K562 (cell line): ENCODE results near the gene TACC3. TPM values are rescaled to one million over a fixed set of nuclear protein-coding genes. Genes with fewer than 3 reads are reported as not detected.

Experiments used
- ATAC-seq: fragments of 200-7000 bp; cut with Tn5 transposase; 3 replicates; pipeline ENCODE4 v1.9.1; 2020; ENCODE audit warnings: moderate library complexity
- BruUV-seq: library from RNA; stranded (reverse); fragments of 400-500 nt; replicated peaks from 2 replicates; lab custom pipeline; 2021; lab: Mats Ljungman, UMichigan
- CTCF ChIA-PET: fragments of 300-600 bp; formaldehyde crosslinking; extraction: SDS; loops from one replicate; lab custom pipeline; 2021; ENCODE audit warnings: low intra/inter-chr PET ratio; lab: Yijun Ruan, JAX
- POLR2A ChIA-PET: fragments of 300-600, 350-650 bp; sonication (Branson Sonifier 250); formaldehyde crosslinking; extraction: SDS; loops from one replicate; lab custom pipeline; 2021; ENCODE audit warnings: antibody characterized with exemption, inconsistent platforms; lab: Yijun Ruan, JAX
- DNase-seq, 4 experiments: peaks; one replicate each; pipeline versions ENCODE4 v3.0.0 to v3.0.0-alpha.2; 2011 to 2018; ENCODE audit warnings: low spot score in 3 of 4, mixed read lengths in 3 of 4; ENCODE audit errors: extremely low read depth in 1 of 4
- FAIRE-seq: peaks from 2 replicates; lab custom pipeline; 2011; peaks lifted over from hg19 to GRCh38; lab: Jason Lieb, UNC
- H2AFZ ChIP-seq: 2 replicates; pipeline ENCODE4 v1.6.0; 2011; ENCODE audit warnings: low read depth, low read length, control low read depth, inconsistent platforms
- H3K27ac ChIP-seq: fragments of 200-600 bp; 3 replicates; pipeline ENCODE4 v1.8.0; 2011; ENCODE audit warnings: low read depth, mild to moderate bottlenecking, control low read depth, inconsistent platforms, low read length, moderate library complexity, mixed read lengths; ENCODE audit errors: extremely low read depth
- H3K27me3 ChIP-seq, 2 experiments: fragments of 300-600 bp in 1 of 2; 2 replicates in 1 of 2; 3 replicates in 1 of 2; pipeline versions ENCODE4 v1.6.0 to v1.8.0; 2011; ENCODE audit warnings: inconsistent platforms in 2 of 2, low read length in 2 of 2, mild to moderate bottlenecking in 1 of 2, mixed read lengths in 1 of 2, moderate library complexity in 1 of 2; ENCODE audit not compliant: control insufficient read depth in 2 of 2, insufficient read depth in 2 of 2
- H3K36me3 ChIP-seq: fragments of 300-600 bp; 3 replicates; pipeline ENCODE4 v1.8.0; 2011; ENCODE audit warnings: mild to moderate bottlenecking, low read length, inconsistent platforms; ENCODE audit not compliant: control insufficient read depth, insufficient read depth
- H3K4me1 ChIP-seq, 2 experiments: fragments of 200-600 bp in 1 of 2; replicated peaks in 1 of 2; 2 replicates in 1 of 2; 3 replicates in 1 of 2; pipeline versions ENCODE4 v1.5.1 to v1.8.0; 2011; ENCODE audit warnings: inconsistent platforms in 2 of 2, low read length in 2 of 2, mild to moderate bottlenecking in 1 of 2, mixed read lengths in 1 of 2, moderate library complexity in 1 of 2; ENCODE audit not compliant: control insufficient read depth in 2 of 2, insufficient read depth in 2 of 2
- H3K4me2 ChIP-seq: 2 replicates; pipeline ENCODE4 v1.6.1; 2011; ENCODE audit warnings: low read length, control low read depth, inconsistent platforms, mixed read lengths; ENCODE audit not compliant: insufficient read depth
- H3K4me3 ChIP-seq: fragments of 200-600 bp; sonication (generic), shearing (Covaris generic); 2 replicates; pipeline ENCODE4 v1.5.1; 2016; ENCODE audit warnings: control low read depth, inconsistent platforms
- H3K79me2 ChIP-seq: fragments of 200-600 bp; 3 replicates; pipeline ENCODE4 v1.8.0; 2011; ENCODE audit warnings: low read length, inconsistent platforms; ENCODE audit not compliant: control insufficient read depth, insufficient read depth
- H3K9ac ChIP-seq, 2 experiments: 2 replicates each; pipeline versions ENCODE4 v1.6.0 to v1.6.1; 2011; ENCODE audit warnings: low read depth in 2 of 2, low read length in 2 of 2, control low read depth in 1 of 2, inconsistent platforms in 1 of 2, mild to moderate bottlenecking in 1 of 2, mixed read lengths in 1 of 2; ENCODE audit not compliant: insufficient read depth in 1 of 2
- H3K9me1 ChIP-seq: one replicate; pipeline ENCODE4 v1.6.0; 2011; ENCODE audit warnings: inconsistent platforms, mild to moderate bottlenecking, low read length, moderate library complexity; ENCODE audit not compliant: control insufficient read depth, insufficient read depth
- H3K9me3 ChIP-seq: replicated peaks from 2 replicates; pipeline ENCODE4 v1.5.1; 2011; ENCODE audit warnings: low read depth, low read length, inconsistent platforms; ENCODE audit not compliant: control insufficient read depth, insufficient read depth
- H4K20me1 ChIP-seq: replicated peaks from 2 replicates; pipeline ENCODE4 v1.6.1; 2011; ENCODE audit warnings: low read length, inconsistent platforms, mixed read lengths; ENCODE audit not compliant: control insufficient read depth, insufficient read depth
- BHLHE40 ChIP-seq: IDR thresholded peaks from 2 replicates; pipeline ENCODE4 v1.6.1; 2011; ENCODE audit warnings: low read length, improper control_type of control experiment
- BRD4 ChIP-seq: fragments of 200-600 bp; sonication (generic); IDR thresholded peaks from 2 replicates; pipeline ENCODE4 v1.6.1; 2017; ENCODE audit warnings: inconsistent platforms
- DLX4 ChIP-seq: fragments of 250-450 bp; sonication (Bioruptor Pico); IDR thresholded peaks from 2 replicates; pipeline ENCODE4 v1.6.1; 2021; ENCODE audit warnings: mild to moderate bottlenecking
- DNMT1 ChIP-seq: fragments of 450-650 bp; IDR thresholded peaks from 2 replicates; pipeline ENCODE4 v1.6.1; 2016; ENCODE audit warnings: antibody characterized with exemption, mild to moderate bottlenecking
- HDGF ChIP-seq: fragments of 450-650 bp; IDR thresholded peaks from 2 replicates; pipeline ENCODE4 v1.6.1; 2016
- NKRF ChIP-seq: fragments of 450-650 bp; IDR thresholded peaks from 2 replicates; pipeline ENCODE4 v1.6.1; 2016; ENCODE audit warnings: borderline replicate concordance
- SREBF1 ChIP-seq: fragments of 150-350 bp; IDR thresholded peaks from 2 replicates; pipeline ENCODE4 v1.6.1; 2014; ENCODE audit warnings: antibody characterized with exemption, low read depth, low read length, borderline replicate concordance
- TARDBP ChIP-seq: fragments of 450-650 bp; IDR thresholded peaks from 2 replicates; pipeline ENCODE4 v1.6.1; 2016
- ZBTB40 ChIP-seq, 2 experiments: fragments of 450-650 bp in 1 of 2; sonication (generic) in 1 of 2; formaldehyde crosslinking in 1 of 2; IDR thresholded peaks; 2 replicates each; pipeline versions ENCODE4 v1.7.1 to v1.9.0; 2016 to 2022; ENCODE audit warnings: inconsistent platforms in 1 of 2, mild to moderate bottlenecking in 1 of 2, missing genetic modification reagents in 1 of 2
- WGBS: fragments of 100-300 bp; shearing (Covaris generic); methylation state at CpG from one replicate; pipeline ENCODE4 v1.1.6; 2016; ENCODE audit warnings: low coverage, mixed read lengths; ENCODE audit not compliant: insufficient coverage; ENCODE audit errors: missing lambda C conversion rate; 5-methylcytosine and 5-hydroxymethylcytosine counted together
- in situ Hi-C: fragments of 300-500 bp; cut with MboI; formaldehyde crosslinking; loops from 4 replicates; pipeline ENCODE4 v1.15.0; 2018; ENCODE audit warnings: inconsistent platforms, mixed read lengths
- intact Hi-C: fragments of 100-400 bp; cut with micrococcal nuclease; formaldehyde crosslinking; loops from 2 replicates; pipeline ENCODE4 v1.14.2; 2022
- polyA plus RNA-seq, 8 experiments: library from polyadenylated mRNA; depleted of rRNA in 4 of 8; stranded (reverse) in 5 of 8; unstranded in 3 of 8; fragments of >200 nt; fragmentation: Nextera tagmentation in 2 of 8; fragmentation: Illumina TruSeq in 1 of 8; extraction: Ambion mirVana in 2 of 8; extraction: Trizol in 1 of 8; gene quantifications; 2 replicates each; pipeline versions ENCODE4 v1.2.1 to v1.2.3, GENCODE V29; 2011 to 2014; ENCODE audit warnings: inconsistent platforms in 1 of 8, missing spikeins in 1 of 8
- total RNA-seq, 7 experiments: library from RNA; depleted of rRNA in 6 of 7; stranded (reverse); fragments of >200 nt in 6 of 7; fragmentation: Illumina TruSeq in 2 of 7; extraction: Trizol in 2 of 7; gene quantifications; 2 replicates each; pipeline versions ENCODE4 v1.2.1 to v1.2.3, GENCODE V29; 2011 to 2021; ENCODE audit warnings: low replicate concordance in 1 of 7

Gene TACC3
- total and polyA plus RNA-seq, 9 of the 15 experiments (the other 6 are each of a cell fraction or from before 2014, with no cell fraction given) = 1.9 to 122 (median 55.6) TPM

- Histone ChIP-seq H3K4me2 (peak overlapping the region; percentile 98), H2AFZ (peak overlapping the region; percentile 96; the same call in 1 of the 2 replicates), H3K9me1 (no peaks in the 10 kb centered on the region), H3K4me1 (peaks cover 28 to 46% of the 10 kb centered on the region in 2 experiments; a peak in 4 of 5 replicates), H3K79me2 (peaks cover 93% of the 10 kb centered on the region), H3K36me3 (peaks cover 57% of the 10 kb centered on the region; the same call in 2 of the 3 replicates), H3K27ac (peak overlapping the region; percentile 100), H3K9ac (peak overlapping the region; percentile 95 to 100), H3K9me3 (no peaks in the 10 kb centered on the region), H3K27me3 (no peaks in the 10 kb centered on the region), H3K4me3 (peak overlapping the region; percentile 86), H4K20me1 (peaks cover 25% of the 10 kb centered on the region; the same call in 1 of the 2 replicates)
- intact Hi-C loops = no loop called here
- peak in 1 of 4 experiments; percentile 35 for DNase-seq
- ChIA-PET POLR2A (interaction anchor here (0.9 to 6.8 kb wide), 5 partner anchors 9 to 20 kb away, joined by 3 to 49 read pairs (median 5); no protein-coding TSS in a partner anchor), CTCF (interaction anchor here (0.9 kb wide), 1 partner anchor 18 kb away, joined by 3 read pairs; no protein-coding TSS in a partner anchor)
- BruUV-seq = no TSS peak
- under 1% methylated on average over 19 of the region's 22 CpGs for WGBS
- in situ Hi-C loops = no loop called here
- peak; percentile 0 for ATAC-seq
- FAIRE-seq = no peak
- peak; percentile 80; the same call in 1 of the 2 replicates for TF ChIP-seq NKRF
- 0 out of 2 replicates have a peak, but pooled peaks have one; percentile 27 for TF ChIP-seq BHLHE40
- TF ChIP-seq HDGF = 0 out of 2 replicates have a peak, but pooled peaks have one; percentile 57
- TF ChIP-seq DLX4 (CRISPR knock-in tag) = no peak
- TF ChIP-seq SREBF1 = no peak
- TF ChIP-seq BRD4 = no peak
- peak; percentile 53; the same call in 1 of the 2 replicates for TF ChIP-seq ZBTB40 (IDR thresholded peaks at IDR 0.05)
- TF ChIP-seq ZBTB40 (CRISPR knock-in tag; IDR thresholded peaks at IDR 0.05) = no peak
- no peak for TF ChIP-seq TARDBP
- TF ChIP-seq DNMT1 = no peak
Observed at GRCh38 chr4:1711055-1711570, 10.2 kb upstream of the TACC3 start.
